HG03571 (cell line): Measurements from ENCODE around the gene CA9.

ENCODE experiments used
- ATAC-seq: cut with Tn5 transposase; IDR thresholded peaks from one replicate; pipeline ENCODE4 v1.9.1; 2021; ENCODE audit not compliant: unreplicated experiment

CA9 gene

GRCh38 chr9:35675204-35675603 is 1.5 kb downstream of the CA9 start:
- ATAC-seq = no peak

GRCh38 chr9:35675732-35676392 is 2.1 kb downstream of the CA9 start:
- ATAC-seq = no peak

GRCh38 chr9:35679091-35679490 is 5.4 kb downstream of the CA9 start:
- no peak for ATAC-seq

DNA sequence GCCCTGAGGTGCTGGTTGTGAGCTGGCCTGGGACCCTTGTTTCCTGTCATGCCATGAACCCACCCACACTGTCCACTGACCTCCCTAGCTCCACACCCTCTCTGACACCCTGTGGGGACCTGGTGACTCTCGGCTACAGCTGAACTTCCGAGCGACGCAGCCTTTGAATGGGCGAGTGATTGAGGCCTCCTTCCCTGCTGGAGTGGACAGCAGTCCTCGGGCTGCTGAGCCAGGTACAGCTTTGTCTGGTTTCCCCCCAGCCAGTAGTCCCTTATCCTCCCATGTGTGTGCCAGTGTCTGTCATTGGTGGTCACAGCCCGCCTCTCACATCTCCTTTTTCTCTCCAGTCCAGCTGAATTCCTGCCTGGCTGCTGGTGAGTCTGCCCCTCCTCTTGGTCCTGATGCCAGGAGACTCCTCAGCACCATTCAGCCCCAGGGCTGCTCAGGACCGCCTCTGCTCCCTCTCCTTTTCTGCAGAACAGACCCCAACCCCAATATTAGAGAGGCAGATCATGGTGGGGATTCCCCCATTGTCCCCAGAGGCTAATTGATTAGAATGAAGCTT is 6.1 kb downstream of the CA9 start:
- no peak for ATAC-seq

DNA sequence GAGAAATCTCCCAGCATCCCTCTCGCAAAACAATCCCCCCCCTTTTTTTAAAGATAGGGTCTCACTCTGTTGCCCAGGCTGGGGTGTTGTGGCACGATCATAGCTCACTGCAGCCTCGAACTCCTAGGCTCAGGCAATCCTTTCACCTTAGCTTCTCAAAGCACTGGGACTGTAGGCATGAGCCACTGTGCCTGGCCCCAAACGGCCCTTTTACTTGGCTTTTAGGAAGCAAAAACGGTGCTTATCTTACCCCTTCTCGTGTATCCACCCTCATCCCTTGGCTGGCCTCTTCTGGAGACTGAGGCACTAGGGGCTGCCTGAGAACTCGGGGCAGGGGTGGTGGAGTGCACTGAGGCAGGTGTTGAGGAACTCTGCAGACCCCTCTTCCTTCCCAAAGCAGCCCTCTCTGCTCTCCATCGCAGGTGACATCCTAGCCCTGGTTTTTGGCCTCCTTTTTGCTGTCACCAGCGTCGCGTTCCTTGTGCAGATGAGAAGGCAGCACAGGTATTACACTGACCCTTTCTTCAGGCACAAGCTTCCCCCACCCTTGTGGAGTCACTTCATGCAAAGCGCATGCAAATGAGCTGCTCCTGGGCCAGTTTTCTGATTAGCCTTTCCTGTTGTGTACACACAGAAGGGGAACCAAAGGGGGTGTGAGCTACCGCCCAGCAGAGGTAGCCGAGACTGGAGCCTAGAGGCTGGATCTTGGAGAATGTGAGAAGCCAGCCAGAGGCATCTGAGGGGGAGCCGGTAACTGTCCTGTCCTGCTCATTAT is 6.8 kb downstream of the CA9 start:
- no peak for ATAC-seq

- no peak for ATAC-seq
Observed at GRCh38 chr9:35681341-35682002, 7.7 kb downstream of the CA9 start.

DNA sequence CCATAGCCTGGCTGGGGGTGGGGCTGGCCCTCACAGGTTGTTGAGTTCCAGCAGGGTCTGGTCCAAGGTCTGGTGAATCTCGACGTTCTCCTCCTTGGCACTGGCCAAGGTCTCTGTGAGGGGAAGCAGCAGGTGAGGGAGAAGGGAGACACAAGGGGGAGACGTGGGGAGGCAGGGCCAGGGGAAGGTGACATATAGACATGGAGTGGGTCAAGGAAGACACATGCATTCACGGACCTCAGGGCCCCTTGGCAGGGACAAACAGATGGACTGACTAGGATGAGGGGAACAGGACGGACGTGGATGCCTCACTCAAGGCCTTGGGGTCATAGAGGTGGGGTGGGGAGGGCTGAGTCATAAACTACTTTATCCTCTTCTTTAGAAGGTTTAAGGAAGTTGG is 8.3 kb downstream of the CA9 start:
- ATAC-seq = no peak

GRCh38 chr9:35682520-35683315 is 9.0 kb downstream of the CA9 start:
- ATAC-seq = no peak

DNA sequence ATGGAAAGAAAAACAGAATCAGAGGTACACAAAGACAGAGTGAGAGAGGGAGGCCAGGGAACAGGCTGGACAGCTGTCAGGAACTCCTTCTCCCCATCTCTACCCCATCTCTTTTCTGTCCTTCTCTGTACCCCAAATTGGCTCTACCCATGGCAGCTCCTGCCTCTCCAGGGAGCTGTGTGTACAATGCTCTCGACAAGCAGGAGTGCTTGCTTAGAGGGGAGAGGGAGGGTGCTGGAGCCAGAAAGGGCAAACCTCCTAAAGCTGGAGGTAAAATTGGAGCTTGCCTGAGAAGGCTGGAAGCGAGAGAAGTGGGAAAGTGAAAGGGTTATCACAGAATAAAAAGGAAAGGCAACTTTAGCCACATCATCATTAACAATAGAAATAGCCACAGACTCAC is 9.6 kb downstream of the CA9 start:
- no peak for ATAC-seq

DNA sequence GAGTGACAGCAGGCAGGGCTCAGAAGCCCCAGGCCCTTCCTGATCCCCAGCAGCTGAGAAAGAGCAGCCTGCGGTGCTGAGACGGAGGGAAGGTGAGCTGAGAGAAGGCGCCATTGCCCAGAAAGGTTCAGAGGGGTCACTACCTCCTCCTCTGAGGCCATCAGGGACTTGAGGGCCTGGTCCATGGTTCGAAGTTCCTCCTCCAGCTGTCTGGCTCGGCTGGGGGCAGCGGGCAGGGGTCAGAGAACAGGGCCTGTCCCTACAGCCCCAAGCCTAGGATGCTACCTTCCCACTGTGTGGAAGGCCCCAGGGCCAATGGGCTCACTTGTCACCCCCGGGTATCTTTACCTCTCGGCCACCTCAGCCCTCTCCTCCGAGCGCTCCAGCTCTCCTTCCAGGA is 11.2 kb downstream of the CA9 start:
- no peak for ATAC-seq

- ATAC-seq = no peak
Observed at GRCh38 chr9:35685506-35685905, 11.8 kb downstream of the CA9 start.

DNA sequence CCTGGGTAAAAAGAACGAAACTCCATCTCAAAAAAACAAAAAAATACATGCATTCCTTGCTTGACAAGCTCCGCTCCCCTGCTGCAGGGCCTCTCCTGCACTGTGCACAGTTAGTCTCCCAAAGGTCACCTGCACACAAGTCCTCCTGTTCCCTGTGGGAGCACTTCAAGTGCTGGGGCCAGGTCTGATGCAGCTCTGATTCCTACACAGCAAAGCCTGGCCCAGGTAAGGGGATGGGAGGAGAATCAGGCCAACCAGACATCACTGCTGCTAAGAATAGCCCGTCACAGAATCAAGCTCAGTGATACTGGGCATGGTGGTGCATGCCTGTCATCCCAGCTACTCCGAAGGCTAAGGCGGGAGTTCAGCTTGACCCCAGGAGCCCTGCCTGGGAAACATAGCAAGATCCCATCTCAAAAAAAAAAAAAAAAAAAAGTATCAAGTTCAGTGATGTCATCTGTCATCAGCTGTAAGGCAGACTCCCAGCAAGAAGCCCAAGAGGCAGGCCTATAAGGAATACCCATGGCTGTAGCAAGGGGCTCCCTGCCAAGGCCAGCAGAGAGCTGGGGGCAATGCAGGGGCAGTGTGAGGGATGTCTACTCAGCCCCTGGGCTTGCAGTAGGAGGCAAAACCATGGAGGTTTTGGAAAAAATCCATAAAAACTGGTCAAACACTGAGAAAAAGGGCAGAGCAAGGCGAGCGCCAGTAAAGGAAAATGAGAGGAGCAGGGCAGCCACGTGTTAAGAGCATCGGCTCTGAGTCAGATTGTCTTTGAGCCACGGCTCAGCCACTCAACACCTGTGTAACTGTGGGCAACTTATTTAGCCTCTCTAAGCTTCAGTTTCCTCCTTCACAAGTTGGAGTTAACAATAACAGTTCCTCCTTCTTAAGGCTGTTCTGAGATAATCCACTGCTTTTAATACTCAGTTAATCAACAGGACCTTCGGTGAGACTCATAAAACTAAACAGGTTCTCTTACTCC is 12.8 kb downstream of the CA9 start:
- no peak for ATAC-seq

- ATAC-seq = no peak
Observed at GRCh38 chr9:35687306-35687705, 13.6 kb downstream of the CA9 start.

- ATAC-seq = no peak
Observed at GRCh38 chr9:35687972-35688557, 14.3 kb downstream of the CA9 start.

GRCh38 chr9:35688558-35689541 is 15.1 kb downstream of the CA9 start:
- no peak for ATAC-seq

DNA sequence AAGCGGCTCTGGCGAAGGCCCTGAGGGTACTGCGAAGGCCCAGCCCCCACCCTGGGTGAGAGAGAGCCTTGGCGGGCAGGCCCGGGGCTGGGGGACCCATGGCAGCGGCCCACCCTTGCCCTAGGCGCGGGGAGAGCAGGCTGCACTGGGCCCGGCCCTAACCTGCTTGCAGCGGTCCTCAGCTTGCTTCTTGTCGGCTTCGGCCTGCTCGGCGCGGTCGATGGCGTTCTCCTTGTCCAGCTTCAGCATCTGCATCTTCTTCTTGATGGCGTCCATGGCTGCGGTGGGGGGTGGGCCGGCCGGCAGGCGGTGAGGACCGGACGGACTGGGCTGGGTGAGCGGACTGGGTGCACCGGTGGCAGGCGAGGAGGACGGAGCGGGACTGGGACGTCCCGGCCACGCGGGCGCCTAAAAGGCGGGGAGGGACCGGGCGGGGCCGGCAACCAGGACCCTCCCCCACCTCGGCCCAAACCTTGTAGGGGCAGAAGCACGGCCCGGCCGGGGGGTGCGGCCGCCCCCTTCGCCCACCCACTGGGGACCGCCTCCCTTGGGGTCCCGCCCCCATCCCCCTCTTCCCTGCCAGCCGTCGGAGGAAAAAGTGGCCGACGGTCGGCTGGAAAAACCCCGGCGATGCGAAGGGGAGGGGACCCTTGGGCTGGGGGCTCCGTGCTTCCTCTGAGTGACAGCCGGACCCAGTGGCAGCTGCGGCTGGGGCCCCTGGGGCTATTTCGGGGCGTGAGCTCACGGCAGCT is 16.0 kb downstream of the CA9 start, which contains the start of gene TPM2:
Gene TPM2, minus strand, starts transcription at position 384 of the 752 bp plus-strand sequence. Its CDS starts 108 bp downstream, at position 276.
- ATAC-seq = no peak

DNA sequence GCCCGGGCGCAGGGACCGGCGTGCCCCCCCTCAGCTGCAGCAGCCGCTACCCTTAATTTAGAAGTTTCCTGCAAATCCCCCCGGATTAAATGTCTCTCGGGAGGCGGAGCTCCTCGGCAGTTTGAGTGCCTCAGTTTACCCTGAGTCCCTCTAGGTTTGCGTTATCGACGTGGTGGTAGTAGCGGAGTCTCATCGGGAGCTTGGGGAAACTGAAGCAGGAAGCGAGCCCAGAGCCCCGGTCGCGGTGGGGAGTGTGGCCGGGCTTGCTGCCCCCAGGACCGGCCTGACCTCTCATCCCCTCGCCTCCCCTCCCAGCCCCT is 16.5 kb downstream of the CA9 start:
- no peak for ATAC-seq
